ENCODE data around the gene HOGA1. TPM values are rescaled to one million over a fixed set of nuclear protein-coding genes. Genes with fewer than 3 reads are reported as not detected.

HOGA1 gene
- total RNA-seq, 3 donors from 2014 or later (not counting 1 experiment from before 2014, with no cell fraction given): not detected

DNA sequence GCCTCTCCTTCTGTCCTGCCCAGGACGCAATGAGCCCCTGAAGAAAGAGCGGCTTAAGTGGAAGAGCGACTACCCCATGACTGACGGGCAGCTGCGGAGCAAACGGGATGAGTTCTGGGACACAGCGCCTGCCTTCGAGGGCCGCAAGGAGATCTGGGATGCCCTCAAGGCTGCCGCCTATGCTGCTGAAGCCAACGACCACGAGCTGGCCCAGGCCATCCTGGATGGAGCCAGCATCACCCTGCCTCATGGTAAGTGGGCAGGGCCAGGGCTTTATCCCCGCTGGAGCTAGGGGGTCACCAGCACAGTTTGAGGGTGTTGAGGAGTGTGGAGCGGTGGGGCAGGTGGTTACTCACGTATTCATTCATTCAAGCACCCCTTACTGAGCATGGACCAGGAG, 16.3 kb upstream of the HOGA1 start:
- 93% methylated on average over 15 of the region's 15 CpGs for WGBS (ENCODE audit: insufficient coverage)

GRCh38 chr10:97570146-97570788, 13.9 kb upstream of the HOGA1 start:
- Histone ChIP-seq H3K4me3 (ENCODE audit: low read length) (no peak overlapping the region), H3K27ac (ENCODE audit: low read length) (no peak overlapping the region), H3K36me3 (ENCODE audit: control insufficient read depth, insufficient read depth, low read length) (no peaks in the 10 kb centered on the region), H3K9me3 (ENCODE audit: control insufficient read depth, insufficient read depth, low read length) (no peaks in the 10 kb centered on the region), H3K4me1 (ENCODE audit: control insufficient read depth, insufficient read depth, low read length) (peaks cover 4% of the 10 kb centered on the region), H3K27me3 (ENCODE audit: control insufficient read depth, insufficient read depth, low read length) (no peaks in the 10 kb centered on the region)
- intact Hi-C loops (cut with micrococcal nuclease): no loop called here
- Mint-ChIP-seq H3K27ac (no peak overlapping the region), H3K36me3 (no peaks in the 10 kb centered on the region), H3K27me3 (ENCODE audit: low read depth in 2 of 2) (no peaks in the 10 kb centered on the region), H3K9me3 (no peaks in the 10 kb centered on the region), H3K4me3 (no peak overlapping the region), H3K4me1 (no peaks in the 10 kb centered on the region)
- ATAC-seq (no peak), DNase-seq (no peak)
- TF ChIP-seq, protein P1, sequence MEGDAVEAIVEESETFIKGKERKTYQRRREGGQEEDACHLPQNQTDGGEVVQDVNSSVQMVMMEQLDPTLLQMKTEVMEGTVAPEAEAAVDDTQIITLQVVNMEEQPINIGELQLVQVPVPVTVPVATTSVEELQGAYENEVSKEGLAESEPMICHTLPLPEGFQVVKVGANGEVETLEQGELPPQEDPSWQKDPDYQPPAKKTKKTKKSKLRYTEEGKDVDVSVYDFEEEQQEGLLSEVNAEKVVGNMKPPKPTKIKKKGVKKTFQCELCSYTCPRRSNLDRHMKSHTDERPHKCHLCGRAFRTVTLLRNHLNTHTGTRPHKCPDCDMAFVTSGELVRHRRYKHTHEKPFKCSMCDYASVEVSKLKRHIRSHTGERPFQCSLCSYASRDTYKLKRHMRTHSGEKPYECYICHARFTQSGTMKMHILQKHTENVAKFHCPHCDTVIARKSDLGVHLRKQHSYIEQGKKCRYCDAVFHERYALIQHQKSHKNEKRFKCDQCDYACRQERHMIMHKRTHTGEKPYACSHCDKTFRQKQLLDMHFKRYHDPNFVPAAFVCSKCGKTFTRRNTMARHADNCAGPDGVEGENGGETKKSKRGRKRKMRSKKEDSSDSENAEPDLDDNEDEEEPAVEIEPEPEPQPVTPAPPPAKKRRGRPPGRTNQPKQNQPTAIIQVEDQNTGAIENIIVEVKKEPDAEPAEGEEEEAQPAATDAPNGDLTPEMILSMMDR (IDR thresholded peaks at IDR 0.05): no peak
- 93% methylated on average over 33 of the region's 33 CpGs for WGBS (ENCODE audit: insufficient coverage)

More for the DNA sequence above, 16.3 kb upstream of the HOGA1 start:
- no peaks in the 10 kb centered on the region for H3K4me1 Mint-ChIP-seq
- intact Hi-C loops (cut with micrococcal nuclease): no loop called here
- Histone ChIP-seq H3K9me3 (ENCODE audit: control insufficient read depth, insufficient read depth, low read length) (no peaks in the 10 kb centered on the region), H3K36me3 (ENCODE audit: control insufficient read depth, insufficient read depth, low read length) (no peaks in the 10 kb centered on the region), H3K4me1 (ENCODE audit: control insufficient read depth, insufficient read depth, low read length) (peaks cover 4% of the 10 kb centered on the region), H3K4me3 (ENCODE audit: low read length) (no peak overlapping the region), H3K27me3 (ENCODE audit: control insufficient read depth, insufficient read depth, low read length) (no peaks in the 10 kb centered on the region), H3K27ac (ENCODE audit: low read length) (no peak overlapping the region)
- no peaks in the 10 kb centered on the region for H3K9me3 Mint-ChIP-seq
- H3K36me3 Mint-ChIP-seq: no peaks in the 10 kb centered on the region
- ATAC-seq: no peak
- H3K4me3 Mint-ChIP-seq: no peak overlapping the region
- TF ChIP-seq, protein P1 (IDR thresholded peaks at IDR 0.05): no peak
- no peaks in the 10 kb centered on the region for H3K27me3 Mint-ChIP-seq (ENCODE audit: low read depth in 2 of 2)
- no peak for DNase-seq
- no peak overlapping the region for H3K27ac Mint-ChIP-seq

GRCh38 chr10:97570789-97571471, 13.3 kb upstream of the HOGA1 start:
- Mint-ChIP-seq H3K9me3 (no peaks in the 10 kb centered on the region), H3K4me1 (no peaks in the 10 kb centered on the region), H3K27ac (no peak overlapping the region), H3K4me3 (no peak overlapping the region), H3K27me3 (ENCODE audit: low read depth in 2 of 2) (no peaks in the 10 kb centered on the region), H3K36me3 (no peaks in the 10 kb centered on the region)
- Histone ChIP-seq H3K27ac (ENCODE audit: low read length) (no peak overlapping the region), H3K9me3 (ENCODE audit: control insufficient read depth, insufficient read depth, low read length) (no peaks in the 10 kb centered on the region), H3K36me3 (ENCODE audit: control insufficient read depth, insufficient read depth, low read length) (no peaks in the 10 kb centered on the region), H3K27me3 (ENCODE audit: control insufficient read depth, insufficient read depth, low read length) (no peaks in the 10 kb centered on the region), H3K4me1 (ENCODE audit: control insufficient read depth, insufficient read depth, low read length) (peaks cover 4% of the 10 kb centered on the region), H3K4me3 (ENCODE audit: low read length) (no peak overlapping the region)
- DNase-seq (no peak), ATAC-seq (no peak)
- TF ChIP-seq, protein P1 (IDR thresholded peaks at IDR 0.05): no peak
- WGBS (ENCODE audit: insufficient coverage): 90% methylated on average over 5 of the region's 5 CpGs
- intact Hi-C loops (cut with micrococcal nuclease): no loop called here
